ENCODE results near the gene LAS1L.
"Not testable (repeated sequence)": the region's sequence is repeated elsewhere in the genome, so short reads cannot be mapped to it uniquely, and the experiment has no call there.

LAS1L gene

DNA sequence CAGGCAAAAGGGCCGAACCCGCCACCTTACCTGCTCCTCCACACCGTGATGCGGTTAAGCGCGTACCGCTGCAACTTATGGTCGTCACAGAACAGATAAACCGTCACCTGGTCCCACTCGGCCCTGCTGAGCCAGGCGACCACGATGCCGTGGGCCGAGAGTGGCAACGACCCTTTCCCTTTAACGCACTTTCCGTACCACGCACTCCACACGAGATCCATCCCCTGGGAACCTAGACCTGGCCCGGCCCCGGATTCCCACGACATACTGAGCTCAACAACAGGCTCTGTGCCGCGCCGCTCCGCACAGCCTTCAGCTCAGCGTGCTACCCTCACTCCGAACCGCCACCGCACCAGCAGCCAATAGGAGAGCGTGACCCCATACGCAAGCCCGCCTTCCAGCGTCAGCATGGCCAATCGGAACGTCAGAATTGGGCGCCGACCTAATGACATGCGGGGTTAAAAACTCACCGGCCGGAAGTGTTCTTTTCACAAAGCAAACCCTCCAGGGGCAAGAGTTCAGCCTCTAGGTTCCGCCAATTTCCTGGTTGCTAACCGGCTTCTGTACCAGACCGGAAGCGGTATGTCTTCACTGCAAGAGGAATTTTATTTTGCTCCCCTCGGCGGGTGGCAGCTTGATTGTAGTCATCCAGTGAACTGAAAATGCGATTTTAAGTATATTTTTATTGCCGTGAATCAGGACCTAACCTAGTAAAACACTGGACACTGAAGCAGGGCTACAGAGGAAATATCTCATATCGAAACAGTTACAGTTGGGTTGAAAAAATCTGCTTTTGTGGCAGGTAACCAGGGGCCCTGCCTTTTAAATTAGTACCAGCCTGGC lies at the start of gene LAS1L:
LAS1L (minus strand) TSS at position 338 of the 843 bp plus-strand sequence; CDS start at position 266, 72 bp downstream.
- DNase-seq = peak; percentile 66

DNA sequence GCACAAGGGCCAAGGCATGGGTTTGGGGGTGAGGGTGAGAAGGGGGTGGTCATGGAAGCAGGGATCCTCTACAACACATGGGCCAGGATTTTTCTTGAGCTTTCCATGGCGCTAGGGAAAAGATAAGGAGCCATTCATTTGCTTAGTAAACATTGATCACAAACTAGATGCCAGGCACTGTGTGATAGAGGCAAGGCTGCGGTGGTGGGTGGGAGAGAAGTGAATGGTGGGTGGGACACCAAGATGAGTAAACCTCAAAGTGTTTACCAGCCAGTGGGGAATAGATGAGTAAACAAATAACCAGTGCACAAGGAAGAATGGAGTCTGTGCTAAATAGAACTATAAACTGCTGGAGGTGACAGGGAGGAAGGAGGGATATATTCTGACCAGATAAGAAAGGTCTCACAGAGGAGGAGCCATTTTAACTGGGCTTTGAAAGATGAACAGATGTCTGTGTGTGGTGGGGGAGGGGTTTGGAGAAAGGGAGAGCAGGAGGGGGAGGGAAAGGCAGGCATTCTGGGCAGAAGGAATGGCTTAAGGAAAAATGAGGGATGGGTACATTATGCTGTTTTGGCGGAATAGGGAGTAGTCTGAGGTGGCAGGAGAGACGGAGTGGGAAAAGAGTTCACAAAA lies 48.0 kb upstream of the LAS1L start:
- no peak for DNase-seq

DNA sequence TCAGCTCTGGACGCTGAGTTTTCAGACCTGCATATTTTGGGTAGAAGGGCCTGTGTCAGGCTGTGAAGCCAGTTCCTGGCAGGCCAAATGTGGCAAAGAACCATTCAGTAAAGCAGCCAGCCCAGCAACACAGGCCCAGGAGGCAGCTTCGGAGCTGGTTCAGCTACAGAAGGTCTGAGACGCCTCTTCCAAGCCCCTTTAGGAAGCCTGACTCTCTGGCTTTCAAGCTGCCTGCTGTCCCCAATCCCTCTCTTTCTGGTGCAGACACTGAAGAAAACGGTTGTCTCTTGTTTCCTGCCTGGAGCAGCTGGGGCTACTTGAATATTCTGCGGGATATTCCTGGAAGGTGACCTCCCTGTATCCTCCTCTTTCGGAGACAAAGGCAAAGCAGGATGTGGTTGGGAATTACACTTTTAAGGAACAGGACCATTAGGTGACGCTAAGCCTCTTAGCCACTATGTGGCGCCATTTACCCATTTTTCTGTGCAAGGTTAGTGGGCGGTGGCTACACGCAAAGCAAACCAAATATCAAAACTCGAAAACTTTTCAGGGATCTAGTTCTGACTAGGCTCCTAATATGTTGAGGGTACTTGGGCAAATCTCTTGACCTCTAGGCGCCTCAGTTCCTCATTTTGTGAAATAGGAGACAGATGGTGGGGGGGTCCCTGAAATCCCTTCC lies 47.2 kb upstream of the LAS1L start:
- peak; percentile 11 for DNase-seq

DNA sequence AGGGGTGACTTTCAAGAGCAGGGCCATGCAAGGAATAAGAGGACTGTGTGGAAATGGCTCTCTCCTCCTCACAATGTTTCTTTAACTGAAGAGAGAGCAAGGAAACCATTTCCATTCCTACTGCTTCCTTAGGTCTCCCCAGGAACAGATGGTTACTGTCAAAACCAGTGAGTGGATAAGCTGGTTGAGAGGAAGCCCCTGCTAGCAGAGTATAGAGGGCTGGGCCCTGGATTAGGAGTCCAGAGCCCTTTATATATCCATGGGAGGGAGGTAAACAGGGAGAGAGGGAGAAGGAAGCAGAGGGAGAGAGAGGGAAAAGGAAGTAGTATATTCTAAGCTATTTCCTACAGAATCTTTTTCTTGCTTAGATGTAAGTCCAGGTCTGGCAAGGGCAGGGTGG lies 43.8 kb upstream of the LAS1L start:
- no peak for DNase-seq

DNA sequence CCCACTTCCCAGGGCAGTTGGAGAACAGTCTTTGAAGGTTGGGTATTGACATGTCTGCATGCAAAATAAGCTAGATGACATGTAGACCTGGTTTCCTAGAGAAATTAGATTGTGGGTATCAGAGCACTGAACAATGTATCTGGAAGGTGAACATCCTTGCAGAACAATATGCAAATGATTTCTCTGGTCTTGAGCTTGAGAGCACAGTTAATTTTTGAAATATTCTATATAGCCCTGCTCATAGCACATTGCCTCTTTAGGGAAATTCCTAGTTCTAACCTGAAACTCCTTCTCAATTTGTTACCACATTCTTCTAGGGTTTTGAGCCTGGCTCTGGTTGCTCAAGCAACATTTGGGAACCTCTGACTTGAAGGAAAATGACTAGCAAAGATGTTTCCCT lies 41.6 kb upstream of the LAS1L start:
- no peak for DNase-seq

DNA sequence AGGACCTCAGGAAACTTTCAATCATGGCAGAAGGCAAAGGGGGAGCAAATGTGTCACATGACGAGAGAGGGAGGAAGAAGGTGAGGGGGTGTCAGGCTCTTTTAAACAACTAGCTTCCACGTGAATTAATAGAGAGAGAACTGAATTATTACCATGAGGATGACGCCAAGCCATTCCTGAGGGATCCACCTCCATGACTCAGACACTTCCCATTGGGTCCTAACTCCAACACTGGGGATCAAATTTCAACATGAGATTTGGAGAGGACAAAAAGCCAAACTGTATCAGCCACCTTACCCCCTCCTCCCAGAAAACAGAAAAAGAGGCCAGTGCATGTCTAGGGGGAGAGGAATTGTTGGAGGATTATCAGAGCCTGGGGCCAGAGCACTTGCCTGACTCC lies 40.4 kb upstream of the LAS1L start:
- no peak for DNase-seq

DNA sequence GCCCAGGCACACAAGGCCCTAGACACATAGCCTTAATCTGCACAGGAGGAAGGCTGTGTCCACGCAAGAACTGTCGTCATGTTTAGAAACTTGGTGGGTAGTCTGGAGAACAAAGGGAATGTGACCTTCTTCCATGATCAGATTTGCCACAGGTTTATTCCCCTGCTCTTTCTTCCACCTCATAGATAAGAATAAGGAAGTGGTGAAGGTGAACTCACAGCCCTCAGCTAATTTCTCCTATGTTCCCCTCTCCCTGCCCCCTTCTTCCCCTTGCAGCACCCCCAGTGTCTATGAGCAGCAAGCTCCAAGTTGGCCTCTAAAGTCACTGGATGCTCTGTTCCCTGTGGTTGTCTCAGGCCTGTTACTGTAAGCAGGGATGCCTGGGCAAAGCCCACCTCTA lies 39.8 kb upstream of the LAS1L start:
- no peak for DNase-seq

DNA sequence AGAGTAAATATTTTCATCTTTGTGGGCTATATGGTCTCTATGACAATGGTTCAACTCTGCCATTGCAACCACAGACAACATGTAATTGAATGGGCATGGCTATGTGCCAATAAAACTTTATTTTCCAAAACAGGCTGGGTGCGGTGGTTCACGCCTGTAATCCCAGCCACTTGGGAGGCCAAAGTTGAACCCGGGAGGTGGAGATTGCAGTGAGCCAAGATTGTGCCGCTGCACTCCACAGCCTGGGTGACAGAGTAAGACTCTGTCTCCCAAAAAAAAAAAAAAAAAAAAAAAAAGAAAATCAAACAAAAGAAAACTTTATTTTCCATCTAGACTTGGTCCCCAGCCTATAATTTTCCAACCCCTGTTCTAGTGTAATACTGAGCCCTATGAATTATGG lies 38.4 kb upstream of the LAS1L start:
- DNase-seq = no peak

DNA sequence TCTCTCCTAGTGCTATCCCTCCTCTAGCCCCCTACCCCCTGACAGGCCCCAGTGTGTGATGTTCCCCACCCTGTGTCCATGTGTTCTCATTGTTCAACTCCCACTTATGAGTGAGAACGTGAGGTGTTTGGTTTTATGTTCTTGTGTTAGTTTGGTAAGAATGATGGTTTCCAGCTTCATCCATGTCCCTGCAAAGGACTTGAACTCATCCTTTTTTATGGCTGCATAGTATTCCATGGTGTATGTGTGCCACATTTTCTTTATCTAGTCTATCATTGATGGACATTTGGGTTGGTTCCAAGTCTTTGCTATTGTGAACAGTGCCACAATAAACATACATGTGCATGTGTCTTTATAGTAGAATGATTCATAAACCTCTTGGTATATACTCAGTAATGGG lies 28.3 kb upstream of the LAS1L start:
- DNase-seq = not testable (repeated sequence)

DNA sequence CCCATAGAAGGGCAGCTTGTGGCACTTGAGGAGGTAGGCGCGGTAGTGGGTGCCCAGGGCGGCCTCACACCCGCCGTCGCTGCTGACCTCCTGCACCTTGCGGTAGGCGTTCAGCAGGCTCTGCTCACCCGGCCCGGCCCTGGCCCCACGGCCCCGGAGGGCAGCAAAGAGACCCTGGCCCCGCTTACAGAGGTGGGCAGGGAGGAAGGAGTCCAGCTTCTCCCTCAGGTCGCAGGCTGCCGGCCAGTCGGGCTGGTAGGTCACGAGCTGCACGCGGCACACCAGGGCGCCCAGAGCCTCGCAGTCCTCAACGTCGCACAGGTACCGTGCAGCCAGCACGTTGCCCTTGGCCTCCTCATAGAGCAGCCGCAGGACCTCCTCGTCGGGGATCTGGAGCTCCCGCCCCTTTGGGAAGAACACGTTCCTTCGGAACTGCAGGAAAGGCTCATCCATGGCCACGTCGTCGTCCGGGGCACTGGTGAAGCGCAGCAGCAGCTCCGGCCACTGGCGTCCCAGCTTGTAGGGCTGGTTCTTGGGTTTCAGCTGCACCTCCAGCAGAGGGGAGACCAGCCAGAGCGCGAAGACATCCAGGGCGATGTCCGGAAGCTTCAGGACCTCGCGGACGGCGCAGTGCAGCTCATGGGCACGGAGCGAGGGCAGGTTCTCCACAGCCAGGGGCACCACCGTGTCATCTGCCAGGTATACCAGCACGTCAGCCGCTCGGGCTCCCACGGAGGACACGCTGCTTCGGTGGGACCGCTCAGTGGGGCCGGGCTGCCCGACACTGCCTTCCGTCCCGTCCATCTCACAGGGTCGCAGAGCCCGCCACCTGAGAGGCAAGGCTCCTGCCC lies 17.1 kb upstream of the LAS1L start:
- no peak for DNase-seq

DNA sequence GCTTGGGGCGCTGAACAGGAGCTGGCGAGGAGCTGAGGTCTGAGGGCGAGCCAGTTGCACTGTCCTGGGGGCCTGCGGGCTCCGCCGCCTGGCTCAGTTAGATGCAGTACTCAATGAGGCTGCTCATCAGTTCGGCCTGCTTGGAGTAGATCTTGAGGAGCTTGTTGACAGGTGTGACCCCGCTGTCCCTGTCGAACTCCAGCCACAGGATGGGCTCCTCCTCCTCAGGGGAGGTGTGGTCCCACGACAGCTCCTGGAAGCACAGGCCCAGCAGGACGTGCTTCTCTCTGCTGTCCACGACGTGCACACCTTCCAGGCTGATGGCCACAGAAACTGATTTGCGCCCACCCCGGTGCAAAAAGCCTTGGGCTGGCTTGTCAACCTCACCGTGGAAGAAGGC lies 16.5 kb upstream of the LAS1L start:
- no peak for DNase-seq

DNA sequence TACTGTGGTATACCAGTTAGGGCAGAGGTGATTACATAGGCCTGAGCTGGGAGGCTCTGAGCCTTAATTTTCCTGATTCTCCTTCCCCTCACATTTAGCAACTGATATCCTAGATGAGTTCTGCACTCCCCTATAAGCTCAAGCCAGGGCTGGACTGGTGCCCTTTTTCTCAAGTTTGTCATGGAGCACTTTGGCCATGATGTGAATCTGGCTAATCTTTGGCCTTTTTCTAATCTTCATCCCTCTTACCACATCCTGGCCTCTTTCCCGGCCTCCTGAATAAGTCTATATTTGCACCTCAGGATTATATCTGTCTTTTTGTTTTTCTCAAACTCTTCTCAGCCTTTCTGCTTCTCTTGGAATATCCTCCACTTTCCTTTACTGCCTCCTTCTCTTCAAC lies 10.9 kb upstream of the LAS1L start:
- DNase-seq = no peak

DNA sequence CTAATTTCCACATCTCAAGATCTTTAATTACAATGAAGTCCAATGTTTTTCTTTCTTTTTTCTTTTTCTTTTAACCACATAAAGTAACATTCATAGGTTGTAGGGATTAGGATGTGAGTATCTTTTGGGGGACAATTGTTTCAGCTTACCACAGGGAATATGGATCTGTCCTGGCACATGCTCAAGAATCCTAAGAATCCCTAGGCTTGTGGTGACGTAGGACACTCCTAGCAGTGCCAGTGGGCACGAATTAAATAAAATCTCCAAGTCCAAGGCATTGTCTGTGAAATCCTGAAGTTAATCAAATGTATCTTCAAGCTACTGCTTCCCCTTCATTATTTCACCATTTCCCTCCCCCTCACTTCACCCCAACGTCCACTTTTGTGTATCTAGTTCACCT lies 2.6 kb upstream of the LAS1L start:
- no peak for DNase-seq

DNA sequence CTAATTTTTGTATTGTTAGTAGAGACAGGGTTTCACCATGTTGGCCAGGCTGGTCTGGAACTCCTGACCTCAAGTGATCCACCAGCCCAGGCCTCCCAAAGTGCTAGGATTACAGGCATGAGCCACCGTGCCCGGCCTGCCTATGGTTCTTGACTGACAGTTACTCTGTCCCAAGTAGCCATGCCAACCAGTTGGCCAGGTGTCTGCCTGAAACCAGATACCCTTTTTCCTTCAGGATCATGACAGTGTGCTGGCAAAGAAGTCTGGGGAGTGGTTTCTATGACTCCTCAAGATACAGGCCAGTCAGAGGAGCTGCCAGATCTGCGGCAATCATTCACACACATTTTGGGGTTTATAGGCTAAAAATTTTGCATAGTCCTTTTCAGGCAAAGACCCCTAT lies 1.7 kb upstream of the LAS1L start:
- DNase-seq = no peak

DNA sequence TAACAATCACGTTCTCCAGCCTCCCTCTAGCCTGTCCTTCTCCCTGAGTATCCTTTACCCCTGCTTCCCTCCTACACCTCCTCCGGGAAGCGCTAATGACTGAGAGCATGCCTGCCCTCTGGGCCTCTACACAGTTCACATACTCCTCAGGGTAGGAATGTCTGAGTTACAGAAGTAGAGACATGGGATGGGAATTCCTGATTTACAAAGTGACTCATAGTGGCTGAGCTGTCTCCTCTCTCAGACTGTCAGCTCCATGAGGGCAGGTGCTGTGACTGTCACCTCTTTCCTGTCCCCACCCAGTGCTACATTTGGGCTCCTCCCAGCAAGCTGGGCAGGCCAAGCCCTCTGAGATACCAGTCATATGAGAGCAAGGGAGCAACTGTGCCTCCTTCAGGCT lies 2.6 kb downstream of the LAS1L start:
- no peak for DNase-seq

DNA sequence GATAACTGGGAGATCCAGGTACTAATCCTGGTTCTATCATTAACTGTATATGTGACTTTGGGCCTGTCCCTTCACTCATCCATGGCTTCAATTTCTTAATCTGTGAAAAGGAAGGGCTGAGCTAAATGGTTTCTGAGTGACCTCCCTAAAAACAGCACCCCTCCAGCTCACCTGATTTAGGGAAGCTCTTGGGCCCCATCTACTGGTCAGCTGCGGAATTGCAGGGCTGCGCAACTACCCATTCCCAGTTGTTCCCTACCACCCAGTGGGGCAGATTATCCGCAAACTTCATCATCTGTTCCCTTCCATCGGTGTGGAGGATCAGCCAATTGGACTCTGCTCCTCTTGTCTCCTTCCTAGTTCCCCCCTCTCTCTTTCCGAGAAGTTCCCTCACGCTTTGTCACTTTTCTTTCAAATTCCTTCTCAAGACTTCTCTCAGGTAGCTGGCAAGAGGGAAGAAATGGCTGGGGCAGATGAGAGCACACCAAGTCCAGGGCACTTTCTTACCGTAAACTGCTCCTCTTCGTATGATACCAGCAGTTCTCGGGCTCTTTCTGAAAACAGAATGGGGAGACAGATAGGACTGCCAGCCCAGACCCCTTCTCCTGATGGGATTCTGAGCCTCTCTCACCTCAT lies 5.8 kb downstream of the LAS1L start:
- DNase-seq = no peak

DNA sequence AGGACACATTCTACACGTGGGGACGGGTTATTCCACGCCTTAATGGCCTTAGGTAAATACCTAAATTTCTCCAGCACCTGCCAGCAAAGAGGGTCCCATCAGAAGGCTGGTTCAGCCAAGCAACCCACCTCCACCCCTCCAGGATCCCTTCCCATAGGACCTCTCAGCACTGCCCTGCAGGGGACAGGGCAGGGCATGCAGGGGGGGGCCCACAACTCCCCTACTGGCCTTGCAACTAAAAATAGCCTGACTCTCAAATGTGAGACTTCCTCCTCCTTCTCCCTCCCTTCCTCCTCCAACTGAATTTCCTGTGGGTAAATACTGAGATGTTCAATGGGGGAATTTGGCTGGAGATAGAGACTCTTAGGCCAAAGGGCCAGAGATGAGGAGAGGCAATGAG lies 6.3 kb downstream of the LAS1L start:
- DNase-seq = no peak

DNA sequence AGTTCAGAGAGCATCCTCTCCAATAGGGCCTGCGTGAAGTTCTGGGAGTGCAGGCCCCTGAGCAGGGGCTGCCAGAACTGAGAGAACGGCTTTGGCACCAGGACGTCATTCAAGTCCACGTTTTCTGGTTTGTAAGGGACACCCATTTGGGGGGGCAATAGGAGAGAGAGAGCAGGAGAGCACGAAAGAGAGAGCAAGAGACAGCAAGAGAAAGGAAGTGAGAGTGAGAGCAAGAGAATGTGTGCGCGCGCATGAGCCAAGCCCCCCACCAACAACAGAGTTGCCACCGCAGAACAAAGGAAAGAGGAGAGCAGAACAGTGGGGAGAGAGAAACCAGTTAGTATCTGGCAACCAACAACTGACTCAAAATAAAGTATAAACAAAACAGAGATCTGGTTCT lies 10.4 kb downstream of the LAS1L start:
- no peak for DNase-seq

DNA sequence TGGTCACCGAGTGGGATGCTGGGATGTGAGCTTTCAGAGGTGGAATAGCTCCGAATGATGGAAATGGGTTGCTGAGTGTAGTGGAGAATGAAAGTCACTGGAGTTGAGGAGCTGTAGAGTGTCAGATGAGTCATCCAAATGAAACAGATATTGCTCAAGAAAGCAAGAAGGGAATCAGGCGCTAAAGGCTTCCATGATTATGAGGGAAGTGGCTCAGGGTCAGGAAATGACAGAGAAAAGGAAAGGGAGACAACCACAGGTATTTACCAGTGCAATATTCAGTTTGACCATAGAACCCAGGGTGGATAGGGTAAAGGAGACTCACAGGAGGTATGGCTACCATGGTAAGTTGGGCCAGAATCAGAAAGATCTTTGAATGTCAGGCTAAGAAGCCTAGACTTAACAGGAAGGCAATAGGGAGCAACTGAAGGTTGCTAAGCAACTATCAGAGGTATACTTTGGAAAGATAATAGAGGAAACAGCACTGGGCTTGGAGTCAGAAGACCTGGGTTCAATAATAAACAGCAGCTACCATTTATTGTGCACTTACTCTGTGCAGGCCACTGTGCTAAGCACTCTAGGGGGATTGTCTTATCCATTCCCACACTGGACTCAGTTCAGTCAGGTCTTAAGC lies 11.7 kb downstream of the LAS1L start:
- no peak for DNase-seq

DNA sequence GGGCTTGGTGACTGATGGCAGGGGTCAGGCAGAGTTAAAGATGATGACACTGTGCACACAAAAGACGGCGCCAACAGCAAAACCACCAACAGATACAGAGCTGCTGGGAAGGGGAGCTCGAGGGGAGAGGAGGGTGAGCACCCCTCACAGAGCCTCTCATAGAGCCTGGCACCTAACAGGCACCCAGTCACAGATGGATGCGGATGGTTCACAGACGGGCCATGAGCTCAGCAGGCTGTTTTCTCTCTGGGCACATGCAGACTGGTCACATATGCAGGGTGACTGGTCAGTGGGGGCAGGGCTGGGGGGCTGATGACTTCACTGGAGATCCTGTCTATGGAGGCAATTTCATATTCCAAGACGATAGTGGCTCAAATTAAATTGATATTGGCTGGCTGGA lies 15.1 kb downstream of the LAS1L start:
- not testable (repeated sequence) for DNase-seq

DNA sequence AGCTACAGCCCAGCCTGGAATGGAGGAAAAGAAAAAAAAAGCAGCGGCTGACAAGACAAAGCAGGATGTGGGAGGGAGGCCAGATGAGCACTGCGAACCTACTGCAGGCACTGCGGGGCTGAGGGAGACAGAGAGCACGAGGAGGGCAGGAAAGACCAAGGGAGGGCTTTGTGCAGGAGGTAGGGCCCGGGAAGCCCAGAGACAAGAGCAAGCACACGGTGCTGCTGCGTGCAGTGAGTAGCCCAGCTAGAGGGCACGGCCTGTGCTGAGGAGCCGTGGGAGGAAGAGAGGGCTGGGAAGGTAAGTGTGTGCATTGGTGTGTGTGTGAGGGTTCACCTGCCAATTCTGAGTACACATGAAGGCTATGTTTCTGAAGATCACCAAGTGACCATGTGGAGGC lies 15.6 kb downstream of the LAS1L start:
- DNase-seq = not testable (repeated sequence)

DNA sequence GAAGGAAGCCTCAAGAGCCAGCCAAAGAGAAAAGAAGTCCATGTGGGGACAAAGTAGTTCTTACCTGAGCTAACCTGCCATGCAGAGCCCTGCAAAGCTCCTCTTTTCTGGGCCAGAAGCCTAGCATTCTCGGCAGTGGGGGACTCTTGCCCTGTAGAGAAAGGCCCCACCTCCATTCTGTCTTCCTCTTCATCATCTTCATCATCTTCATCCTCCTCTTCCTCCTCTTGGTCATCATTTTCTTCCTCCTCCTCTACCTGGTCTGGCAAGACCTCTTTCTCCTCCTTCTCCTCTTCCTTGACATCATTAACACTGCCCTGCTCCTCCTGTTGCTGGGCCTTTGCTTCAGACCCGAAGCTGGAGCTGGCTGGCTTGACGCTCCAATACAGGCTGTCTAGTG lies 16.7 kb downstream of the LAS1L start:
- DNase-seq = no peak

Data from DMS79 treated with DMSO at 0.1 percent for 48 hours (cell line).